SK-N-SH treated with all-trans-retinoic acid at 6 μM for 48 hours (cell line): ENCODE measurements around the gene TMEM253.

Experiments used
- BACH2 ChIP-seq: fragments of 250-450 bp; sonication (Bioruptor Pico); IDR thresholded peaks from 2 replicates; pipeline ENCODE4 v1.9.0; 2021; ENCODE audit warnings: mild to moderate bottlenecking, borderline replicate concordance
- CREB5 ChIP-seq: fragments of 250-450 bp; sonication (Bioruptor Pico); IDR thresholded peaks from 2 replicates; pipeline ENCODE4 v1.5.1; 2020; ENCODE audit warnings: low read depth, mild to moderate bottlenecking, moderate library complexity
- TCF4 ChIP-seq: fragments of 250-450 bp; sonication (Bioruptor Pico); IDR thresholded peaks from 2 replicates; pipeline ENCODE4 v1.8.0; 2021; ENCODE audit warnings: mild to moderate bottlenecking, moderate library complexity, borderline replicate concordance
- ZFP3 ChIP-seq: fragments of 250-450 bp; sonication (Bioruptor Pico); IDR thresholded peaks from 2 replicates; pipeline ENCODE4 v1.5.0; 2020; ENCODE audit warnings: mild to moderate bottlenecking, moderate library complexity
- ZFP30 ChIP-seq: fragments of 450-650 bp; formaldehyde crosslinking; IDR thresholded peaks from 2 replicates; pipeline ENCODE4 v1.5.0; 2022; ENCODE audit warnings: mild to moderate bottlenecking, moderate library complexity

DNA sequence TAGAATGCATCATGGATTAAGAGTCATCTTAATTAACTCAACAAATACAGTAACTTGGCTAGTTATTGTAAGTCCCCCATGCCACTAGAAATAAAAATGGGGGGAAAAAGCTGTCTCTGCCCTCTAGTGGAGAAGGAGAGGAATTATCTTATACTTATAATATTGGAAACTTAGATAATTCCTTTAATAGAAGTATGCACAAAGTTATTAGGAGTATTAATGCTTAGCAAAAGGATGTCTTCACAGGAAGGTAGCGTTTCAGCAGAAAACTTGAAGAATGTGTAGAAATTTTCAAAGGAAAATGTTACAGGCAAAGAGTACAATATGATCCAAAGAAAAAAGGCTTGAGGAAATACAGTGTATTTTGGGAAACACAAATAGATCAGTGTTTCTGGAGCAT is 35.2 kb downstream of the TMEM253 start:
- TF ChIP-seq ZFP3 (CRISPR knock-in tag): no peak
- TF ChIP-seq ZFP30: no peak
- no peak for TF ChIP-seq BACH2
- TF ChIP-seq TCF4 (CRISPR knock-in tag): no peak
- TF ChIP-seq CREB5: no peak
